SJCRH30 (cell line): Measurements from ENCODE around the gene PCDHB6. TPM values are rescaled to one million over a fixed set of nuclear protein-coding genes. Genes with fewer than 3 reads are reported as not detected.
"Not testable (repeated sequence)": the region's sequence is repeated elsewhere in the genome, so short reads cannot be mapped to it uniquely, and the experiment has no call there.

Experiments used
- DNase-seq, 2 experiments: peaks; one replicate each; pipeline ENCODE4 v3.0.0-alpha.2; 2015 to 2020
- H3K27ac ChIP-seq: fragments of 250-450 bp; sonication (Bioruptor Pico); 2 replicates; pipeline ENCODE4 v1.5.1; 2020; ENCODE audit warnings: mild to moderate bottlenecking, moderate library complexity
- H3K27me3 ChIP-seq: fragments of 250-450 bp; sonication (Bioruptor Pico); 2 replicates; pipeline ENCODE4 v1.5.1; 2020; ENCODE audit warnings: mild to moderate bottlenecking, moderate library complexity
- H3K36me3 ChIP-seq: fragments of 250-450 bp; sonication (Bioruptor Pico); 2 replicates; pipeline ENCODE4 v1.5.1; 2020; ENCODE audit warnings: mild to moderate bottlenecking, moderate library complexity
- H3K4me1 ChIP-seq: fragments of 250-450 bp; sonication (Bioruptor Pico); 2 replicates; pipeline ENCODE4 v1.5.1; 2020; ENCODE audit warnings: mild to moderate bottlenecking, moderate library complexity
- H3K4me3 ChIP-seq: fragments of 250-450 bp; sonication (Bioruptor Pico); 2 replicates; pipeline ENCODE4 v1.5.1; 2020; ENCODE audit warnings: mild to moderate bottlenecking, moderate library complexity
- H3K9me3 ChIP-seq: fragments of 250-450 bp; sonication (Bioruptor Pico); replicated peaks from 2 replicates; pipeline ENCODE4 v1.5.1; 2020; ENCODE audit warnings: mild to moderate bottlenecking, moderate library complexity
- total RNA-seq: library from RNA; depleted of rRNA; stranded (reverse); fragments of >200 nt; shearing (Covaris generic); gene quantifications from 2 replicates; pipeline ENCODE4 v1.2.3, GENCODE V29; 2014; rRNA removed

PCDHB6 gene
- 0.15 and 0.26 TPM in 2 replicates for total RNA-seq

DNA sequence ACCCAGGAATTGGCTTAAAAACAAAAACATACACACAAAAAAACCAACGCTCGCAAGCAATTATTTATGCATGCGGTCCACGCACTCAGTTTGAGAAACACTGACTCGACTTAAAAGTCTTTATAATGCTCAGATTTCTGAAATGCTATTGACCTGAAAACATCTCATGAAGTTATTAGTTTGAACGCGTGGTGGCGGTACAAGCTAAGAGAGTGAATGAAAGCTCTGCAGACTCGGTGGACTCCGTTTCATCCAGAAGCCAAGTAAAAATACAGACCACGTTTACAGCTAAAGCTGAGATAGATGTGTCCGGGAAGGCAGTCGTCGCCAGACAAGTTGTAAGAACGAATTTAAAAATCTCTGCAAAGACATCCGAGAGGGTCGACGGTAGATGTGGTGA, at the start of gene PCDHB6:
Gene PCDHB6 (plus strand): TSS at position 246 of the 400 bp plus-strand sequence. CDS start 201 bp downstream, outside the sequence.
- Histone ChIP-seq H3K9me3 (no peaks in the 10 kb centered on the region), H3K27me3 (0 out of 2 replicates have a peak, but pooled peaks cover 3% of the 10 kb centered on the region), H3K27ac (no peak within 1 kb of the TSS), H3K4me1 (no peaks in the 10 kb centered on the region), H3K4me3 (no peak within 1 kb of the TSS), H3K36me3 (no peaks in the 10 kb centered on the region)
- no peak for DNase-seq

DNA sequence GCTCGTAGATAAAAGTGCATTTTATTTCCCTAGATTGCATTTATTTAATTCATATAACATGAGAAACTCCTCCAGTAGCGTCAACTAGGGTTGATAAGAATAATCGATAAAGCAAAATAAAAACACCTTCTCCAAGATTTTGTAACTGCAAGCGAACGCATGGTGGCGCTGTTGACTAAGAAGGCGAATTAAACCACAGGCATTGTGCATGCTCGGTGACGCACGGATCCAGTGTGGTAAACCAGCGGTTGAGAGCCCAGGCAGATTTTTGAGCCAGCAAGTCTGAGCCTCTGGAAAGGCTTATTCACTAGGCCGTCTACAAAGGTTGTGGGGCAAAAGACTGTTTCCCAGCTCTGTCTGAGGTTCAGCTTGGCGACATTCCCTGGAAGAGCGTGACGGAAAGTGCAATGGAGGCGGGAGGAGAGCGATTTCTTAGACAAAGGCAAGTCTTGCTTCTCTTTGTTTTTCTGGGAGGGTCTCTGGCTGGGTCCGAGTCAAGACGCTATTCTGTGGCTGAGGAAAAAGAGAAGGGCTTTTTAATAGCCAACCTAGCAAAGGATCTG, 49.5 kb upstream of the PCDHB6 start, which contains the start of gene PCDHB3:
Gene PCDHB3 (plus strand): TSS at position 231 of the 563 bp plus-strand sequence. CDS start 177 bp downstream, at position 408.
- no peaks in the 10 kb centered on the region for H3K27me3 ChIP-seq
- no peaks in the 10 kb centered on the region; the same call in 1 of the 2 replicates for H3K9me3 ChIP-seq
- no peak for DNase-seq
- no peak within 1 kb of the TSS for H3K27ac ChIP-seq
- H3K4me3 ChIP-seq = no peak within 1 kb of the TSS
- H3K36me3 ChIP-seq = peaks cover 10% of the 10 kb centered on the region
- no peaks in the 10 kb centered on the region for H3K4me1 ChIP-seq

DNA sequence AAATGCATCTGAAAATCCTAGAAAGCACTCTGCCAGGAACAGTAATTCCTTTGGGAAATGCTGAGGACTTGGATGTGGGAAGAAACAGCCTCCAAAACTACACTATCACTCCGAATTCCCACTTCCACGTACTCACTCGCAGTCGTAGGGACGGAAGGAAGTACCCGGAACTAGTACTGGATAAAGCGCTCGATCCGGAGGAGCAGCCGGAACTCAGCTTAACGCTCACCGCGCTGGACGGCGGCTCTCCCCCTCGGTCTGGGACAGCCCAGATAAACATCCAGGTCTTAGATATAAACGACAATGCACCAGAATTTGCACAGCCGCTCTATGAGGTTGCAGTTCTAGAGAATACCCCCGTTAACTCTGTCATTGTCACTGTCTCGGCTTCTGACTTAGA, 48.8 kb upstream of the PCDHB6 start:
- H3K4me3 ChIP-seq = no peak overlapping the region
- no peak for DNase-seq
- H3K9me3 ChIP-seq = peaks cover 3% of the 10 kb centered on the region; the same call in 1 of the 2 replicates
- no peak overlapping the region for H3K27ac ChIP-seq
- no peaks in the 10 kb centered on the region for H3K27me3 ChIP-seq
- peaks cover 10% of the 10 kb centered on the region for H3K36me3 ChIP-seq
- no peaks in the 10 kb centered on the region for H3K4me1 ChIP-seq

DNA sequence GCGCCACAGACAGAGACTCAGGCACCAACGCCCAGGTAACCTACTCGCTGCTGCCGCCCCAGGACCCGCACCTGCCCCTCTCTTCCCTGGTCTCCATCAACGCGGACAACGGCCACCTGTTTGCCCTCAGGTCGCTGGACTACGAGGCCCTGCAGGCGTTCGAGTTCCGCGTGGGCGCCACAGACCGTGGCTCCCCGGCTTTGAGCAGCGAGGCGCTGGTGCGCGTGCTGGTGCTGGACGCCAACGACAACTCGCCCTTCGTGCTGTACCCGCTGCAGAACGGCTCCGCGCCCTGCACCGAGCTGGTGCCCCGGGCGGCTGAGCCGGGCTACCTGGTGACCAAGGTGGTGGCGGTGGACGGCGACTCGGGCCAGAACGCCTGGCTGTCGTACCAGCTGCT, 47.8 kb upstream of the PCDHB6 start:
- not testable (repeated sequence) for H3K27ac ChIP-seq, H3K4me1 ChIP-seq, H3K36me3 ChIP-seq, H3K27me3 ChIP-seq, H3K4me3 ChIP-seq, H3K9me3 ChIP-seq, DNase-seq

DNA sequence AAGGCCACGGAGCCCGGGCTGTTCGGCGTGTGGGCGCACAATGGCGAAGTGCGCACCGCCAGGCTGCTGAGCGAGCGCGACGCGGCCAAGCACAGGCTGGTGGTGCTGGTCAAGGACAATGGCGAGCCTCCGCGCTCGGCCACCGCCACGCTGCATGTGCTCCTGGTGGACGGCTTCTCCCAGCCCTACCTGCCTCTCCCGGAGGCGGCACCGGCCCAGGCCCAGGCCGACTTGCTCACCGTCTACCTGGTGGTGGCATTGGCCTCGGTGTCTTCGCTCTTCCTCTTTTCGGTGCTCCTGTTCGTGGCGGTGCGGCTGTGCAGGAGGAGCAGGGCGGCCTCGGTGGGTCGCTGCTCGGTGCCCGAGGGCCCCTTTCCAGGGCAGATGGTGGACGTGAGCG, 47.4 kb upstream of the PCDHB6 start:
- H3K4me1 ChIP-seq, H3K36me3 ChIP-seq, H3K27me3 ChIP-seq, DNase-seq, H3K4me3 ChIP-seq, H3K27ac ChIP-seq, H3K9me3 ChIP-seq: not testable (repeated sequence)

DNA sequence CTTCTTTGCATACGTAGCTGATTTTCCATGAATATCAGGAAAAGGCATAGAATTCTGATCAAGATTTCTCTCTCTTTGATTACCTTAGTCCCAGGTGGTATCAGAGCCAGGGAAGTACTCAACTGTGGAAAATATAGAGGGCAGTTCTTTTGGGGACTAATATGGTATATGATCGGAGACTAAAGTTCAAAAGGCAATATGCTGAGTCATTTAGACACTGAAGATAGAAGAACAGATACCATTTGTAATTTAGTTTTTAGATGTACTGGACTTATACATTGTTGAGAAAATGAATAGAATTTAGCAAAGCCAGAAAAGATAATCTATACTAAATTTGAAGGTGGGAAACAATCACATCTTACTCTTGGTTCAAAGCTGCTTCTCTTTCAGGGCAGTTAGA, 44.5 kb upstream of the PCDHB6 start:
- Histone ChIP-seq H3K9me3 (0 out of 2 replicates have a peak, but pooled peaks cover 3% of the 10 kb centered on the region), H3K27ac (no peak overlapping the region), H3K27me3 (no peaks in the 10 kb centered on the region), H3K4me1 (no peaks in the 10 kb centered on the region), H3K36me3 (peaks cover 5% of the 10 kb centered on the region; the same call in 1 of the 2 replicates), H3K4me3 (no peak overlapping the region)
- no peak for DNase-seq

DNA sequence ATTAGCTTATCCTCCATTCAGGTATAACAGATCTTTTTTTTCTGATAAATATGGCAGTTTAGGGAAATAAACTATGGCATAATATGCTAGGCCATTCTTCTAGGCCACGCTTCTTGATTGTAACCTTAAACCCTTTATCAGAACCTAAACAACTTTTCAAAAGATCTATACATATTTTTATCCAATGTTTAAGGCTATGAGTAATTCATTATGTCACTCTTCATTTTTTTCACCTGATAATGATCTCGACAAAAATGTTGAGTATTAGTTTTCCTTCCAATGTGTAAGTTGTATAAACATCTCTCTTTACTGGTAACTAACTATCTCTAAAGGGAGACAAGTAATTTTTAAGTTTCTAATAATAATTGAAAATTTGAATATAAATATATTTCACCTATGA, 30.6 kb upstream of the PCDHB6 start:
- no peaks in the 10 kb centered on the region; the same call in 1 of the 2 replicates for H3K36me3 ChIP-seq
- no peak overlapping the region for H3K27ac ChIP-seq
- H3K4me1 ChIP-seq = no peaks in the 10 kb centered on the region
- H3K4me3 ChIP-seq = no peak overlapping the region
- no peak for DNase-seq
- H3K9me3 ChIP-seq = no peaks in the 10 kb centered on the region
- no peaks in the 10 kb centered on the region for H3K27me3 ChIP-seq

DNA sequence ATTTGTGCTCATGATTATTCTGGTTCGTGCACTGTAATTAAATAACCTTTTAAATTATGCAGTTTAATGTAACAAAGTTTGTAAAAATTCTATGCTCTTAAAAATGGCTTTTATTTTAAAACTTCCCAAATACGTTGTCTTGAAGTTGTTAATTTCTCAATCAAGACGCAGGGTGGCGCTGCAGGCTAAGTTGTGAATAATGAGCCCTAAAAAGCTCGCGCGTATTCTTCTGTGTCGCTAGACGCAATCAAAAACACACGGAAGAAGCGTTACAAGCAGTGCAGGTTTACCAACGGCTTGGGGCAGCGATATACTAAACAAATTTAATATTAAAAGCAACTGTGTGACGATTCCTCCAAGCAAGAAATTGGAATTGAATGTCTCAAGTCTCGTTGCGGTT, 28.3 kb upstream of the PCDHB6 start, which contains the start of gene PCDHB4:
Gene PCDHB4 (plus strand): TSS at position 256 of the 400 bp plus-strand sequence. CDS start 181 bp downstream, outside the sequence.
- Histone ChIP-seq H3K27ac (no peak within 1 kb of the TSS), H3K36me3 (no peaks in the 10 kb centered on the region; the same call in 1 of the 2 replicates), H3K27me3 (no peaks in the 10 kb centered on the region), H3K4me3 (no peak within 1 kb of the TSS), H3K9me3 (no peaks in the 10 kb centered on the region), H3K4me1 (no peaks in the 10 kb centered on the region)
- DNase-seq = no peak

DNA sequence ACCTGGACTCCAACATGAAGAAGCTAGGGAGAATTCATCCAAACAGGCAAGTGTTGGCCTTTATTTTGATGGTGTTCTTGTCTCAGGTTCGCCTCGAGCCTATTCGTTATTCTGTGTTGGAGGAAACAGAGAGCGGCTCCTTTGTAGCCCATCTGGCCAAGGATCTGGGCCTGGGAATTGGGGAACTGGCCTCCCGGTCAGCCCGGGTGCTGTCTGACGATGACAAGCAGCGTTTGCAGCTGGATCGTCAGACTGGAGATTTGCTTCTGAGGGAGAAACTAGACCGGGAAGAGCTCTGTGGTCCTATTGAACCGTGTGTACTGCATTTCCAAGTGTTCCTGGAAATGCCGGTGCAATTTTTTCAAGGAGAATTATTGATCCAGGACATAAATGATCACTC, 27.9 kb upstream of the PCDHB6 start:
- Histone ChIP-seq H3K27me3 (no peaks in the 10 kb centered on the region), H3K4me3 (no peak overlapping the region), H3K36me3 (no peaks in the 10 kb centered on the region; the same call in 1 of the 2 replicates), H3K27ac (no peak overlapping the region), H3K9me3 (no peaks in the 10 kb centered on the region), H3K4me1 (no peaks in the 10 kb centered on the region)
- DNase-seq = no peak

DNA sequence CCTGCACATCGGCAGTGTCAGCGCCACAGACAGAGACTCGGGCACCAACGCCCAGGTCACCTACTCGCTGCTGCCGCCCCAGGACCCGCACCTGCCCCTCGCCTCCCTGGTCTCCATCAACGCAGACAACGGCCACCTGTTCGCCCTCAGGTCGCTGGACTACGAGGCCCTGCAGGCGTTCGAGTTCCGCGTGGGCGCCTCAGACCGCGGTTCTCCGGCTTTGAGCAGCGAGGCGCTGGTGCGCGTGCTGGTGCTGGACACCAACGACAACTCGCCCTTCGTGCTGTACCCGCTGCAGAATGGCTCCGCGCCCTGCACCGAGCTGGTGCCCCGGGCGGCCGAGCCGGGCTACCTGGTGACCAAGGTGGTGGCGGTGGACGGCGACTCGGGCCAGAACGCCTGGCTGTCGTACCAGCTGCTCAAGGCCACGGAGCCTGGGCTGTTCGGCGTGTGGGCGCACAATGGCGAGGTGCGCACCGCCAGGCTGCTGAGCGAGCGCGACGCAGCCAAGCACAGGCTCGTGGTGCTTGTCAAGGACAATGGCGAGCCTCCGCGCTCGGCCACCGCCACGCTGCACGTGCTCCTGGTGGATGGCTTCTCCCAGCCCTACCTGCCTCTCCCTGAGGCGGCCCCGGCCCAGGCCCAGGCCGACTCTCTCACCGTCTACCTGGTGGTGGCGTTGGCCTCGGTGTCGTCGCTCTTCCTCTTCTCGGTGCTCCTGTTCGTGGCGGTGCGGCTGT, 26.3 kb upstream of the PCDHB6 start:
- H3K9me3 ChIP-seq, H3K27me3 ChIP-seq, H3K4me3 ChIP-seq, H3K36me3 ChIP-seq, H3K4me1 ChIP-seq, DNase-seq, H3K27ac ChIP-seq: not testable (repeated sequence)

DNA sequence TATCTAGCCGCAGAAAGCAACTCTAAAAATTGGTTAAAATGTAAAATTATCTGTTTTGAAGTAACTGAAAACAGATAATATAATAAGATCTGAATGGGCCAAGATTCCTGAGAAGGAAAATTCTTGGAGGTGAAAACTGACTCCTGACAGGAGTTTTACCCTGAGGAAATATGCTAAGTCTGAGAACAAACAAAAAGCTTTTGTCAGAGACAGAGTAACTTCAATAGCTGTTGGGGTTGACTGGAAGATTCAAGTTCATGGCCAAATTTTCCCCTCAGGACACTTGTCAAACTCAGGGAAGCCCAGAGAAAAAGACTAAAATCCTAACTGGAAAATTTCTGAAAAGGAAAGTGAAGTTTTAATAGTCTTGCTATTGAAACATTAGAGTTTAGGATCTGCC, 22.6 kb upstream of the PCDHB6 start:
- H3K9me3 ChIP-seq = no peaks in the 10 kb centered on the region
- H3K4me1 ChIP-seq = no peaks in the 10 kb centered on the region
- DNase-seq = no peak
- no peaks in the 10 kb centered on the region for H3K27me3 ChIP-seq
- H3K36me3 ChIP-seq = no peaks in the 10 kb centered on the region
- no peak overlapping the region for H3K4me3 ChIP-seq
- no peak overlapping the region for H3K27ac ChIP-seq

DNA sequence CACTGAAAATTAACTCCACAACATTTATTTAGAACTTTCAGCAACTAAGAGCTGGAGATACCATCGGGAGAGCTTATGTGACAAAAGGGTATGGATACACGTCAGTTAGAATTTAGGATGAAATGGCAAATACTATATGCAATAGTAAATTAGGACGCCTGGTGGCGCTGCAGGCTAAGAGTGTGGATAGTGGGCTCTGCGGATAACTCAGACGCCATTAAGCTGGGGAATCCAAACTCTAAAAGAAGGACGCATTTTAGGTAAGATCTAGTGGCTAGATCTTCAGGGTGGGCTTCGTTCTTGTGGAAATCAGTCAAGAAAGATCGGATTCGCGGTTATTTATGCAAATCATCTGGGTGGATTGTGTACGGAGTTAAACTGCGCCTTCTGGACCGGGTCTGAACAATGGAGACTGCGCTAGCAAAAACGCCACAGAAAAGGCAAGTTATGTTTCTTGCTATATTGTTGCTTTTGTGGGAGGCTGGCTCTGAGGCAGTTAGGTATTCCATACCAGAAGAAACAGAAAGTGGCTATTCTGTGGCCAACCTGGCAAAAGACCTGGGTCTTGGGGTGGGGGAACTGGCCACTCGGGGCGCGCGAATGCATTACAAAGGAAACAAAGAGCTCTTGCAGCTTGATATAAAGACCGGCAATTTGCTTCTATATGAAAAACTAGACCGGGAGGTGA, 14.7 kb upstream of the PCDHB6 start, which contains the start of gene PCDHB5:
Gene PCDHB5 (plus strand): TSS at position 177 of the 688 bp plus-strand sequence. CDS start 229 bp downstream, at position 406.
- Histone ChIP-seq H3K4me3 (peak within 1 kb of the TSS; percentile 70), H3K36me3 (0 out of 2 replicates have a peak, but pooled peaks cover 6% of the 10 kb centered on the region), H3K9me3 (no peaks in the 10 kb centered on the region), H3K4me1 (no peaks in the 10 kb centered on the region), H3K27me3 (no peaks in the 10 kb centered on the region), H3K27ac (peak within 1 kb of the TSS; percentile 76)
- peak; percentile 55 to 81 for DNase-seq

DNA sequence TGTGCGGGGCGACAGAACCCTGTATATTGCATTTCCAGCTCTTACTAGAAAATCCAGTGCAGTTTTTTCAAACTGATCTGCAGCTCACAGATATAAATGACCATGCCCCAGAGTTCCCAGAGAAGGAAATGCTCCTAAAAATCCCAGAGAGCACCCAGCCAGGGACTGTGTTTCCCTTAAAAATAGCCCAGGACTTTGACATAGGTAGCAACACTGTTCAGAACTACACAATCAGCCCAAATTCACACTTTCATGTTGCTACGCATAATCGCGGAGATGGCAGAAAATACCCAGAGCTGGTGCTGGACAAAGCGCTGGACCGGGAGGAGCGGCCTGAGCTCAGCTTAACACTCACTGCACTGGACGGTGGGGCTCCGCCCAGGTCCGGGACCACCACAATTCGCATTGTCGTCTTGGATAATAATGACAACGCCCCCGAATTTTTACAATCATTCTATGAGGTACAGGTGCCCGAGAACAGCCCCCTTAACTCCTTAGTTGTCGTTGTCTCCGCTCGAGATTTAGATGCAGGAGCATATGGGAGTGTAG, 14.1 kb upstream of the PCDHB6 start:
- H3K4me3 ChIP-seq = peak overlapping the region; percentile 70
- no peaks in the 10 kb centered on the region for H3K27me3 ChIP-seq
- peak overlapping the region; percentile 76 for H3K27ac ChIP-seq
- no peaks in the 10 kb centered on the region for H3K4me1 ChIP-seq
- H3K9me3 ChIP-seq = no peaks in the 10 kb centered on the region
- 0 out of 2 replicates have a peak, but pooled peaks cover 6% of the 10 kb centered on the region for H3K36me3 ChIP-seq
- DNase-seq = no peak

DNA sequence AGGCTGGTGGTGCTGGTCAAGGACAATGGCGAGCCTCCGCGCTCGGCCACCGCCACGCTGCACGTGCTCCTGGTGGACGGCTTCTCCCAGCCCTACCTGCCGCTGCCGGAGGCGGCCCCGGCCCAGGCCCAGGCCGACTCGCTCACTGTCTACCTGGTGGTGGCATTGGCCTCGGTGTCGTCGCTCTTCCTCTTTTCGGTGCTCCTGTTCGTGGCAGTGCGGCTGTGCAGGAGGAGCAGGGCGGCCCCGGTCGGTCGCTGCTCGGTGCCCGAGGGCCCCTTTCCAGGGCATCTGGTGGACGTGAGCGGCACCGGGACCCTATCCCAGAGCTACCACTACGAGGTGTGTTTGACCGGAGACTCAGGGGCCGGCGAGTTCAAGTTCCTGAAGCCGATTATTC, 12.5 kb upstream of the PCDHB6 start:
- not testable (repeated sequence) for H3K36me3 ChIP-seq, DNase-seq, H3K27me3 ChIP-seq, H3K4me3 ChIP-seq, H3K9me3 ChIP-seq, H3K27ac ChIP-seq, H3K4me1 ChIP-seq
